HG02973 (cell line): ENCODE data around the gene CYP2W1.

ENCODE experiments used
- ATAC-seq: cut with Tn5 transposase; IDR thresholded peaks from one replicate; pipeline ENCODE4 v1.9.1; 2021; ENCODE audit warnings: moderate library complexity; ENCODE audit not compliant: unreplicated experiment

Gene CYP2W1

GRCh38 chr7:981793-982510 lies 1.0 kb upstream of the CYP2W1 start:
- ATAC-seq, result no peak

GRCh38 chr7:982511-983003 lies 424 bp upstream of the CYP2W1 start:
- no peak for ATAC-seq

- ATAC-seq, result no peak
Observed at GRCh38 chr7:983616-984071, 663 bp downstream of the CYP2W1 start.

GRCh38 chr7:984361-985126 lies 1.6 kb downstream of the CYP2W1 start:
- no peak for ATAC-seq

- no peak for ATAC-seq
Observed at GRCh38 chr7:985127-985416, 2.1 kb downstream of the CYP2W1 start.

GRCh38 chr7:985915-986741 lies 3.1 kb downstream of the CYP2W1 start:
- no peak for ATAC-seq

GRCh38 chr7:986766-987751 lies 4.1 kb downstream of the CYP2W1 start:
- ATAC-seq, result no peak

GRCh38 chr7:987909-988308 lies 4.9 kb downstream of the CYP2W1 start:
- ATAC-seq, result no peak

- ATAC-seq, result no peak
Observed at GRCh38 chr7:988426-988911, 5.5 kb downstream of the CYP2W1 start.

GRCh38 chr7:988963-989529 lies 6.1 kb downstream of the CYP2W1 start:
- ATAC-seq, result no peak

- no peak for ATAC-seq
Observed at GRCh38 chr7:990352-990932, 7.5 kb downstream of the CYP2W1 start.

- no peak for ATAC-seq
Observed at GRCh38 chr7:990933-991728, 8.2 kb downstream of the CYP2W1 start.

- no peak for ATAC-seq
Observed at GRCh38 chr7:991729-992656, 9.0 kb downstream of the CYP2W1 start.

- ATAC-seq, result peak; percentile 84
Observed at GRCh38 chr7:992709-993607, 10.0 kb downstream of the CYP2W1 start.

GRCh38 chr7:994592-995308 lies 11.8 kb downstream of the CYP2W1 start:
- ATAC-seq, result no peak

- no peak for ATAC-seq
Observed at GRCh38 chr7:995571-995970, 12.6 kb downstream of the CYP2W1 start.
